Suprapubic skin (tissue), 4 donors: ENCODE measurements around the gene SORCS3.

Experiments
- EP300 ChIP-seq: sonication (generic); formaldehyde crosslinking; IDR thresholded peaks from one replicate; pipeline ENCODE4 v1.6.1; 2017; ENCODE audit warnings: antibody characterized with exemption
- POLR2A ChIP-seq, 2 donors: fragments of 450-650 bp; IDR thresholded peaks; one replicate each; pipeline ENCODE4 v1.6.1; 2017; ENCODE audit warnings: antibody characterized with exemption in 2 of 2, mild to moderate bottlenecking in 2 of 2, moderate library complexity in 2 of 2
- POLR2AphosphoS5 ChIP-seq, 3 donors: sonication (generic); formaldehyde crosslinking; IDR thresholded peaks; one replicate each; pipeline ENCODE4 v1.6.1; 2017; ENCODE audit warnings: antibody characterized with exemption in 3 of 3
- TF ChIP-seq, protein P1 (sequence below), 2 donors: fragments of 200-600 bp in 1 of 2; fragments of 450-650 bp in 1 of 2; sonication (generic) in 1 of 2; IDR thresholded peaks; one replicate each; pipeline ENCODE4 v1.5.1; 2016 to 2019; ENCODE audit warnings: antibody characterized with exemption in 2 of 2, mild to moderate bottlenecking in 1 of 2, moderate library complexity in 1 of 2

DNA sequence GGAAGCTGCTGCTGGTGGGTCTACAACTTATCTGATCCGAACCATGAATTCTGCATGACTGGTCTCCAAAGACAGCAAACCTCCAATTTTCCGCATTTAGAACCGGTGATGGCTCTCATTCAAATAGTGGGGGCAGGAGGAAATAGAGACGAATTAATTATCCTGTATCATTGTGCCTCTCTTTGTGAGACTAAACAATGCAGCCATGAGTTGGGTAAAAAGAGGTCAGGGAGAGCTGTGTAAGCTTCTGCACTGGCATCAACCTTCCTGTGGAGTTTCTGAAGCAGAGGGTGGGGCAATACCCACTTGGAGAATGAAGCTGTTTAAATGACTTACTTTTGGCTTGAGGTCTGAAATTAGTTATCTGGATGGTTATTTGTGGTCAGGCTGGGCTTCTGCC lies 266.4 kb downstream of the SORCS3 start:
- no peak for TF ChIP-seq POLR2A (IDR thresholded peaks at IDR 0.05)
- TF ChIP-seq, protein P1, sequence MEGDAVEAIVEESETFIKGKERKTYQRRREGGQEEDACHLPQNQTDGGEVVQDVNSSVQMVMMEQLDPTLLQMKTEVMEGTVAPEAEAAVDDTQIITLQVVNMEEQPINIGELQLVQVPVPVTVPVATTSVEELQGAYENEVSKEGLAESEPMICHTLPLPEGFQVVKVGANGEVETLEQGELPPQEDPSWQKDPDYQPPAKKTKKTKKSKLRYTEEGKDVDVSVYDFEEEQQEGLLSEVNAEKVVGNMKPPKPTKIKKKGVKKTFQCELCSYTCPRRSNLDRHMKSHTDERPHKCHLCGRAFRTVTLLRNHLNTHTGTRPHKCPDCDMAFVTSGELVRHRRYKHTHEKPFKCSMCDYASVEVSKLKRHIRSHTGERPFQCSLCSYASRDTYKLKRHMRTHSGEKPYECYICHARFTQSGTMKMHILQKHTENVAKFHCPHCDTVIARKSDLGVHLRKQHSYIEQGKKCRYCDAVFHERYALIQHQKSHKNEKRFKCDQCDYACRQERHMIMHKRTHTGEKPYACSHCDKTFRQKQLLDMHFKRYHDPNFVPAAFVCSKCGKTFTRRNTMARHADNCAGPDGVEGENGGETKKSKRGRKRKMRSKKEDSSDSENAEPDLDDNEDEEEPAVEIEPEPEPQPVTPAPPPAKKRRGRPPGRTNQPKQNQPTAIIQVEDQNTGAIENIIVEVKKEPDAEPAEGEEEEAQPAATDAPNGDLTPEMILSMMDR (IDR thresholded peaks at IDR 0.05) = no peak
- TF ChIP-seq POLR2AphosphoS5 (IDR thresholded peaks at IDR 0.05) = no peak
- TF ChIP-seq EP300 = no peak
